ENCODE data around the gene CLEC2D. TPM values are rescaled to one million over a fixed set of nuclear protein-coding genes. Genes with fewer than 3 reads are reported as not detected.

CLEC2D gene
- total and polyA plus RNA-seq, 4 experiments from 2014 or later: 241 to 297 (median 291) TPM

DNA sequence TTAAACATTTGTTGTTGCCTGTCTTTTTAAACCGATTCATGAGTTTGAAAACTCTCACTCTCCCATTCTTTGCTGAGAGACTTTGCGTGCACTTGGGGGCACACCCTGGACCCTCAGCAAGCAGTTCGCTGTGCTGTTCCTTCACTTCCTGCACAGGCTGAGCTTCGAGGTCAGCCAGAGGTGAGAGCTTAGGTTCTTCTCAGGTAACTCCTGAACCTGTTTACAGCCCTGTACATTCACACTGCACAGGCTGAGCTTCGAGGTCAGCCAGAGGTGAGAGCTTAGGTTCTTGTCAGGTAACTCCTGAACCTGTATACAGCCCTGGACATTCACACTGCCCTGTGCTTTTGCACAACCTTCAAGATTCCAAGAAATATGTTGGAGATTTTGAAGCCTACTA, 73.1 kb downstream of the CLEC2D start:
- peak overlapping the region; percentile 81 to 100 (median 99) for H3K27ac Mint-ChIP-seq
- H3K4me3 ChIP-seq (ENCODE audit: low read length in 2 of 2): peak overlapping the region; percentile 20 to 38

DNA sequence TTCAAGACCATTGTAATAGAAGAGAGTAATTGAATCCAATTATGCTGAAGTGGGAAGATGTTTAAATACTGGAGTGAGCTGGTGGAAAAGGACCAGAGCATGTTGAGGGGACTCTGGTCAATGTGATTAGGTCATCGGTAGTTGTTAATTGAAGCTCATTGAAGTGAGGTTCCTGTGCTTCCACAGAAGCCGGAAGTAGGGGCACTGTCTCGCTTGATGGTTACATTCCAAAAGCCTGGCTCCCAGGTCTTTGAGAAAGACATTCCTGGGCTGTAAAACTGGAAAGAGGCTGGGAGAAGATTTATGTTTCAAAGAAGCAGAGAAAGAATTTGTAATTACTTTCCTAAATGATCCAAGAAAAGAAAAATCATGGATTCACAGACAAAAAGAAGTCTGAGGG, 75.7 kb downstream of the CLEC2D start:
- Histone ChIP-seq H3K36me3 (ENCODE audit: insufficient read depth, low read length) (no peaks in the 10 kb centered on the region), H3K27ac (ENCODE audit: low read depth, low read length) (no peak overlapping the region), H3K4me3 (ENCODE audit: low read length in 2 of 2) (no peak overlapping the region), H3K4me1 (ENCODE audit: insufficient read depth, low read length) (peaks cover 45% of the 10 kb centered on the region), H3K9me3 (ENCODE audit: control insufficient read depth in 1 of 2, low read length in 2 of 2) (no peaks in the 10 kb centered on the region), H3K27me3 (ENCODE audit: insufficient read depth, low read length) (no peaks in the 10 kb centered on the region)
- ChIA-PET CTCF (ENCODE audit: partially characterized antibody) (interaction anchor here (0.9 to 22.5 kb wide), 6 partner anchors 37 to 182 kb away, joined by 3 to 889 read pairs (median 3); partner anchors contain the start of gene CLEC2D), POLR2A (ENCODE audit: partially characterized antibody) (interaction anchor here (1.1 to 6.4 kb wide), 2 partner anchors 11 to 124 kb away, joined by 4 to 189 read pairs; partner anchors contain the start of genes CD69 and CLEC2B)
- intact Hi-C loops (cut with micrococcal nuclease): no loop called here
- no peaks in the 10 kb centered on the region for H3K9me3 Mint-ChIP-seq
- H3K36me3 Mint-ChIP-seq: no peaks in the 10 kb centered on the region
- no peak overlapping the region for H3K4me3 Mint-ChIP-seq
- H3K4me1 Mint-ChIP-seq: peaks cover 34 to 53% (median 42%) of the 10 kb centered on the region in 4 donors
- H3K27ac Mint-ChIP-seq: peak overlapping the region; percentile 0 to 74 (median 36)
- no peak for DNase-seq
- no peaks in the 10 kb centered on the region for H3K27me3 Mint-ChIP-seq

More for the DNA sequence above, 73.1 kb downstream of the CLEC2D start:
- peak overlapping the region; percentile 62 for H3K27ac ChIP-seq (ENCODE audit: low read depth, low read length)
- peak; percentile 55 to 77 (median 69) for DNase-seq
- Mint-ChIP-seq H3K4me1 (peaks cover 41 to 64% (median 51%) of the 10 kb centered on the region in 4 donors), H3K9me3 (no peaks in the 10 kb centered on the region), H3K27me3 (no peaks in the 10 kb centered on the region), H3K36me3 (no peaks in the 10 kb centered on the region), H3K4me3 (peak overlapping the region; percentile 74 to 92 (median 88))
- ChIA-PET POLR2A (ENCODE audit: partially characterized antibody) (interaction anchor here (0.5 to 6.4 kb wide), 33 partner anchors 11 to 1841 kb away, joined by 3 to 189 read pairs (median 6); partner anchors contain the start of genes CD69, CLEC2B, CLEC2D and CLECL1), CTCF (ENCODE audit: partially characterized antibody) (interaction anchor here (0.8 to 22.5 kb wide), 54 partner anchors 9 to 453 kb away, joined by 3 to 889 read pairs (median 6); partner anchors contain the start of genes CD69, CLEC2B, CLEC2D and CLECL1)
- H3K4me1 ChIP-seq (ENCODE audit: insufficient read depth, low read length): peaks cover 58% of the 10 kb centered on the region
- no peaks in the 10 kb centered on the region for H3K27me3 ChIP-seq (ENCODE audit: insufficient read depth, low read length)
- no peaks in the 10 kb centered on the region for H3K36me3 ChIP-seq (ENCODE audit: insufficient read depth, low read length)
- no peaks in the 10 kb centered on the region for H3K9me3 ChIP-seq (ENCODE audit: control insufficient read depth in 1 of 2, low read length in 2 of 2)
- intact Hi-C loops (cut with micrococcal nuclease): loop anchor here (1.0 kb wide), 4 partner anchors 18 to 108 kb away; partner anchors contain the start of gene CD69

Other genes with a start within 250 kb of the CLEC2D start
- 10 to 100 TPM; 62.2 to 63.2 TPM for gene KLRB1, start 61.8 kb upstream of the CLEC2D start, total RNA-seq
- 100 to 1,000 TPM; 133 to 196 TPM for gene KLRB1, start 61.8 kb upstream of the CLEC2D start, polyA plus RNA-seq
- 1 to 10 TPM; 7.2 to 8.6 TPM for gene CLECL1, start 63.4 kb downstream of the CLEC2D start, total RNA-seq
- gene CLECL1, start 63.4 kb downstream of the CLEC2D start, polyA plus RNA-seq: 1 to 10 TPM; 4.3 to 7.5 TPM
- gene CD69, start 91.2 kb downstream of the CLEC2D start, total RNA-seq: 10 to 100 TPM; 31.0 to 35.9 TPM
- 1,000 to 10,000 TPM in 1 of 2 donors, 100 to 1,000 TPM in 1; 145 to 1,121 TPM for gene CD69, start 91.2 kb downstream of the CLEC2D start, polyA plus RNA-seq
- under 1 TPM; 0.28 to 0.49 TPM for gene KLRF1, start 157.8 kb downstream of the CLEC2D start, total RNA-seq
- 1 to 10 TPM in 1 of 2 donors, under 1 TPM in 1; 0.30 to 1.1 TPM for gene KLRF1, start 157.8 kb downstream of the CLEC2D start, polyA plus RNA-seq
- gene CLEC2B, start 199.6 kb downstream of the CLEC2D start, total RNA-seq: 10 to 100 TPM; 72.5 to 74.6 TPM
- gene CLEC2B, start 199.6 kb downstream of the CLEC2D start, polyA plus RNA-seq: 10 to 100 TPM; 42.2 to 79.8 TPM
- gene KLRF2, start 211.8 kb downstream of the CLEC2D start, total RNA-seq: not detected
- not detected for gene KLRF2, start 211.8 kb downstream of the CLEC2D start, polyA plus RNA-seq